Activated CD4-positive, alpha-beta T cell treated with anti-CD3 and anti-CD28 coated beads for 36 hours (primary cell): ENCODE results near the gene LIG1. TPM values are rescaled to one million over a fixed set of nuclear protein-coding genes. Genes with fewer than 3 reads are reported as not detected.
A peak's percentile ranks its signal among the peaks of the same experiment; 100 is the strongest.
"Not testable (repeated sequence)": the region's sequence is repeated elsewhere in the genome, so short reads cannot be mapped to it uniquely, and the experiment has no call there.

Experiments
- ATAC-seq: fragments of 200-7000 bp; cut with Tn5 transposase; one replicate; pipeline ENCODE4 v1.10.0; 2021; ENCODE audit warnings: mild to moderate bottlenecking, moderate library complexity
- CTCF ChIA-PET: fragments of 350-600 bp; sonication (Branson Sonifier 250); formaldehyde crosslinking; loops from one replicate; lab custom pipeline; 2021; ENCODE audit warnings: antibody characterized with exemption; lab: Charles Lee
- POLR2A ChIA-PET: fragments of 350-600 bp; sonication (Branson Sonifier 250); formaldehyde crosslinking; loops from one replicate; lab custom pipeline; 2021; ENCODE audit warnings: antibody characterized with exemption, inconsistent platforms; lab: Charles Lee
- DNase-seq: peaks from one replicate; pipeline ENCODE4 v3.0.0-alpha.2; 2020
- H3K27ac Mint-ChIP-seq: one replicate; pipeline ENCODE4 v1.8.0; 2021; ENCODE audit warnings: mixed read lengths
- H3K27me3 Mint-ChIP-seq: one replicate; pipeline ENCODE4 v1.8.0; 2021; ENCODE audit warnings: mixed read lengths
- H3K36me3 Mint-ChIP-seq: one replicate; pipeline ENCODE4 v1.8.0; 2021; ENCODE audit warnings: low read depth, mixed read lengths
- H3K4me1 Mint-ChIP-seq: one replicate; pipeline ENCODE4 v1.8.0; 2021; ENCODE audit warnings: mixed read lengths
- H3K4me3 Mint-ChIP-seq: one replicate; pipeline ENCODE4 v1.8.0; 2021; ENCODE audit warnings: mild to moderate bottlenecking, moderate library complexity, mixed read lengths
- H3K9me3 Mint-ChIP-seq: one replicate; pipeline ENCODE4 v1.8.0; 2021; ENCODE audit warnings: low read depth, mixed read lengths
- intact Hi-C, 2 experiments: fragments of 100-400 bp; cut with DNase I in 1 of 2; cut with micrococcal nuclease in 1 of 2; formaldehyde crosslinking; loops; one replicate each; pipeline versions ENCODE4 v1.14.2 to v1.15.1; 2022 to 2024; cut with DNase I, micrococcal nuclease
- total RNA-seq, 2 experiments: library from RNA; stranded (reverse); gene quantifications; one replicate each; pipeline ENCODE4 v1.2.3, GENCODE V29; 2021

LIG1 gene
- total RNA-seq, 2 experiments from 2014 or later = 193 to 194 TPM

DNA sequence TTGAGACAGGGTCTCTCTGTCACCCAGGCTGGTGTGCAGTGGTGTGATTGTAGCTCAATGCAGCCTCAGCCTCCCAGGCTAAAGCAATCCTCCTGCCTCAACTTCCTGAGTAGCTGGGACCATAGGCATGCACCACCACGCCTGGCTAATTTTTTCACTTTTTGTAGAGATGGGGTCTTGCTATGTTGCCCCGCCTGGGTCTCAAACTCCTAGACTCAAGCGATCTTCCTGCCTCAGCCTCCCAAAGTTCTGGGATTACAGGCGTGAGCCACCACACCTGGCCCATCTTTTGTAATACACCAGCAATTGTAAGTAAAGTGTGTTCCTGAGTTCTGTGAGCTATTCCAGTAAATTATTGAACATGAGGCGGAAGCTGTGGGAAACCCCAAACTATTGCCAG lies 66.2 kb downstream of the LIG1 start:
- no peak overlapping the region for H3K27ac Mint-ChIP-seq
- H3K4me1 Mint-ChIP-seq = peaks cover 8% of the 10 kb centered on the region
- ChIA-PET POLR2A (no interaction called here), CTCF (interaction anchor here (0.7 to 8.1 kb wide), 4 partner anchors 9 to 190 kb away, joined by 3 to 47 read pairs (median 5); no protein-coding TSS in a partner anchor)
- DNase-seq (no peak), ATAC-seq (no peak)
- H3K9me3 Mint-ChIP-seq = no peaks in the 10 kb centered on the region
- intact Hi-C loops = no loop called here
- H3K36me3 Mint-ChIP-seq = peaks cover 11% of the 10 kb centered on the region
- H3K27me3 Mint-ChIP-seq = no peaks in the 10 kb centered on the region
- no peak overlapping the region for H3K4me3 Mint-ChIP-seq

- peak; percentile 67 for ATAC-seq
- no peaks in the 10 kb centered on the region for H3K27me3 Mint-ChIP-seq
- no peak overlapping the region for H3K4me3 Mint-ChIP-seq
Observed at GRCh38 chr19:48102870-48103751, 67.0 kb downstream of the LIG1 start.

DNA sequence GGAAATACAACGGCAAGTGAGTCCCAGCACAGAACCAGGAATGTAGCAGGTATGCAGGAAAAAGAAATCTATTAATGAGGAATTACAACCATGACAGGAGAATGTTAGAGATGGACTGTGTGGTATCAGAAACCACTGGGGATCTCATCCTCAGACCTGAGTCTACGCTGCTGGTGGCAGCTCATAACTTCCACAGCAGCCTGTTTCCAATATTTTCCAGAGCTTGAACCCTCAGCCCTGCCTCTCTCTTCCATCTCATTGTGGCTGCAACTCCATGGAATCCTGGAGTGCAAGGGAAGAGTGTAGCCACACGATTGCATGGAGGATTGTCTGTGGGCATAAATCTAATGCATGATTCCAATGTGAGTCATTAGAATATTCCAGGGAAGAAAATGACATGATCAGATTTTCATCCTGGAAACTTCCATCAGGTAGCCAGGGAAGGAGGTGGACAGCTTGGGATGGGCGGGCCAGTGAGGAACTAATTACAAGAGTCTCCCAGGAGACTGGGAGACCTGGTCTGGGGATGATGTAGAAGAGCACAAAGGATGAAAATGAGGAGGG lies 74.5 kb downstream of the LIG1 start:
- H3K4me3 Mint-ChIP-seq = no peak overlapping the region
- no peak for DNase-seq
- peaks cover 11% of the 10 kb centered on the region for H3K9me3 Mint-ChIP-seq
- H3K27me3 Mint-ChIP-seq = no peaks in the 10 kb centered on the region
- peaks cover 14% of the 10 kb centered on the region for H3K4me1 Mint-ChIP-seq
- H3K27ac Mint-ChIP-seq = no peak overlapping the region
- ChIA-PET CTCF (interaction anchor here (0.7 kb wide), 1 partner anchor 132 kb away, joined by 3 read pairs; no protein-coding TSS in a partner anchor), POLR2A (no interaction called here)
- H3K36me3 Mint-ChIP-seq = peaks cover 47% of the 10 kb centered on the region
- no peak for ATAC-seq
- intact Hi-C loops = no loop called here

More at GRCh38 chr19:48102870-48103751, 67.0 kb downstream of the LIG1 start:
- ChIA-PET POLR2A (no interaction called here), CTCF (interaction anchor here (0.8 to 8.1 kb wide), 6 partner anchors 8 to 141 kb away, joined by 3 to 47 read pairs (median 9); partner anchors contain the start of gene PLA2G4C)
- intact Hi-C loops = no loop called here
- Mint-ChIP-seq H3K27ac (no peak overlapping the region), H3K9me3 (no peaks in the 10 kb centered on the region), H3K36me3 (peaks cover 11% of the 10 kb centered on the region), H3K4me1 (peaks cover 8% of the 10 kb centered on the region)
- DNase-seq = peak; percentile 60

DNA sequence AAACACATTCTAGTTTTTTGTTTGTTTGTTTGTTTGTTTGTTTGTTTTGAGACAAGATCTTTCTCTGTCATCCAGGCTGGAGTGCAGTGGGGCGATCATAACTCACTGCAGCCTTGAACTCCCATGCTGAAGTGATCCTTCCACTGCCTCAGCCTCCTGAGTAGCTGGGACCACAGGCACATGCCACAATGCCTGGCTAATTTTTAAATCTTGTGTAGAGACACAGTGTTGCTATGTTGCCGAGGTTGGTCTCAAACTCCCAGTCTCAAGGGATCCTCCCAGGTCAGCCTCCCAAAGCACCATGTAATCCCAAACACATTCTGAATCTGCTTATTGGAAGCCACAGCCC lies 75.3 kb downstream of the LIG1 start:
- H3K4me3 Mint-ChIP-seq = no peak overlapping the region
- ChIA-PET CTCF (interaction anchor here (0.7 to 1.2 kb wide), 3 partner anchors 9 to 376 kb away, joined by 3 to 7 read pairs (median 4); no protein-coding TSS in a partner anchor), POLR2A (no interaction called here)
- no peak for DNase-seq
- peaks cover 47% of the 10 kb centered on the region for H3K36me3 Mint-ChIP-seq
- H3K9me3 Mint-ChIP-seq = peaks cover 11% of the 10 kb centered on the region
- no peak for ATAC-seq
- peaks cover 2% of the 10 kb centered on the region for H3K27me3 Mint-ChIP-seq
- intact Hi-C loops = no loop called here
- H3K4me1 Mint-ChIP-seq = peaks cover 14% of the 10 kb centered on the region
- no peak overlapping the region for H3K27ac Mint-ChIP-seq

- CTCF ChIA-PET = interaction anchor here (0.8 to 1.2 kb wide), 2 partner anchors 10 to 377 kb away, joined by 4 to 7 read pairs; no protein-coding TSS in a partner anchor
- POLR2A ChIA-PET = no interaction called here
- intact Hi-C loops = no loop called here
- Mint-ChIP-seq H3K27me3 (peaks cover 2% of the 10 kb centered on the region), H3K27ac (peak overlapping the region; percentile 21), H3K4me1 (peaks cover 14% of the 10 kb centered on the region), H3K9me3 (peaks cover 11% of the 10 kb centered on the region), H3K36me3 (peaks cover 44% of the 10 kb centered on the region), H3K4me3 (no peak overlapping the region)
- ATAC-seq = peak; percentile 80
- DNase-seq = no peak
Observed at GRCh38 chr19:48094129-48094854, 75.9 kb downstream of the LIG1 start.

DNA sequence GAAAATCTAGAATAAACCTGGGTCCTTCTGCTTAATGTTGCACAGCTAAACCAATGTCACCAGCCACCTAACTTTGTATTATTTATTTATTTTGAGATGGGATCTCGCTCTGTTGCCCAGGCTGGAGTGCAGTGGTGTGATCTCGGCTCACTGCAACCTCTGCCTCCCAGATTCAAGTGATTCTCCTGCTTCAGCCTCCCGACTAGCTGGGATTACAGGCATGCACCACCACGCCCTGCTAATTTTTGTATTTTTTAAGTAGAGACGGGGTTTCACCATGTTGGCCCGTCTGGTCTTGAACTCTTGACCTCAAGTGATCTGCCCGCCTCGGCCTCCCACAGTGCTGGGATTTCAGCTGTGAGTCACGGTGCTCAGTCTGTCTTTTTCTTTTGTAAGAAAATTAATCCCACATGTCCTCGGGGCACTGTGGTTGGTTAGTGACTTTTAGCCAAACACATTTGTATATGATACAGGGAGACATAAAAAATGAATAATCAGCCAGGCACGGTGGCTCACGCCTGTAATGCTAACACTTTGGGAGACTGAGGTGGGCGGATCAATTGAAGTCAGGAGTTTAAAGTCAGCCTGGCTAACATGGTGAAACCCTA lies 78.9 kb downstream of the LIG1 start:
- H3K9me3 Mint-ChIP-seq = peaks cover 11% of the 10 kb centered on the region
- peaks cover 32% of the 10 kb centered on the region for H3K36me3 Mint-ChIP-seq
- ATAC-seq, DNase-seq, intact Hi-C loops, H3K4me3 Mint-ChIP-seq, H3K27me3 Mint-ChIP-seq, POLR2A ChIA-PET, H3K27ac Mint-ChIP-seq, CTCF ChIA-PET: not testable (repeated sequence)
- peaks cover 14% of the 10 kb centered on the region for H3K4me1 Mint-ChIP-seq

GRCh38 chr19:48090281-48090802 lies 79.8 kb downstream of the LIG1 start:
- H3K9me3 Mint-ChIP-seq = peaks cover 11% of the 10 kb centered on the region
- H3K27me3 Mint-ChIP-seq = peaks cover 5% of the 10 kb centered on the region
- DNase-seq (no peak), ATAC-seq (no peak)
- H3K36me3 Mint-ChIP-seq = peaks cover 27% of the 10 kb centered on the region
- CTCF ChIA-PET = no interaction called here
- no peak overlapping the region for H3K4me3 Mint-ChIP-seq
- POLR2A ChIA-PET = no interaction called here
- intact Hi-C loops = no loop called here
- peaks cover 14% of the 10 kb centered on the region for H3K4me1 Mint-ChIP-seq
- H3K27ac Mint-ChIP-seq = no peak overlapping the region

DNA sequence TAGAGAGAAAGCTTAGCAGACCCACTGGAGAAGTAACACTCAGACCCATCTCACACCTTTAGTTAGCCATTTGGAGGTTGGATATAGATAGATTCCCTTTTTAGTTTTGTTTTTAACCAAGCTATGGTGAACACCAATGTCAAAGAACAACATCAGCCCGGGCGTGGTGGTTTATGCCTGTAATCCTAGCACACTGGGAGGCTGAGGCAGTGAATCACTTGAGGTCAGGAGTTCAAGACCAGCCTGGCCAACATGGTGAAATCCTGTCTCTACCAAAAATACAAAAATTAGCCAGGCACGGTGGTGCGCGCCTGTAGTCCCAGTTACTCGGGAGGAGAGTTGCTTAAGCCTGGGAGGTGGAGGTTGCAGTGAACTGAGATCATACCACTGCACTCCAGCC lies 81.2 kb downstream of the LIG1 start:
- ATAC-seq, H3K4me3 Mint-ChIP-seq, H3K27me3 Mint-ChIP-seq, DNase-seq, H3K4me1 Mint-ChIP-seq, H3K9me3 Mint-ChIP-seq, H3K27ac Mint-ChIP-seq, POLR2A ChIA-PET, intact Hi-C loops, CTCF ChIA-PET: not testable (repeated sequence)
- peaks cover 13% of the 10 kb centered on the region for H3K36me3 Mint-ChIP-seq

GRCh38 chr19:48085904-48086864 lies 84.0 kb downstream of the LIG1 start:
- Mint-ChIP-seq H3K36me3 (no peaks in the 10 kb centered on the region), H3K4me3 (no peak overlapping the region), H3K27ac (no peak overlapping the region), H3K9me3 (no peaks in the 10 kb centered on the region), H3K27me3 (peaks cover 5% of the 10 kb centered on the region), H3K4me1 (no peaks in the 10 kb centered on the region)
- ChIA-PET POLR2A (no interaction called here), CTCF (interaction anchor here (1.5 to 2.4 kb wide), 2 partner anchors 8 to 122 kb away, joined by 3 to 7 read pairs; no protein-coding TSS in a partner anchor)
- intact Hi-C loops = no loop called here
- ATAC-seq (no peak), DNase-seq (peak; percentile 26)

DNA sequence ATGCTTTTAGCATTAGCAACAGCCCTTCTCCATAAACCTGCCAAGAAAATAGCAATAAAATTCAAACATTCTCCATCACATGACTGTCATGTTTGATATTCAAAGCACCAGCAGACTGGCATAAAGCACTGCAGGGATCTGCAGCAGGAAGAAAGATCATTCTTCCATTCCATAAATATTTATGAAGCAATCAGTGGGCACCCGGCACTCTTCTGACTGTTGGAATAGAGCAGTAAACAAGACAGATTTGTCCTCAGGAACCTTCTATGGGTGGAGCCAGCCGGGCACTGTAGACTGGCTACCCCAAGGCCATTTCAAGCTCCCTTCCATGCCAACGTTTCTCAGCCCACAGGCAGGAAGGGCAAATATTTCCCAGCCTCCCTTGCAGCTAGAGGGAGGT lies 85.1 kb downstream of the LIG1 start:
- DNase-seq (no peak), ATAC-seq (no peak)
- ChIA-PET CTCF (interaction anchor here (1.3 kb wide), 1 partner anchor 122 kb away, joined by 4 read pairs; no protein-coding TSS in a partner anchor), POLR2A (no interaction called here)
- Mint-ChIP-seq H3K36me3 (no peaks in the 10 kb centered on the region), H3K27me3 (peaks cover 2% of the 10 kb centered on the region), H3K4me1 (no peaks in the 10 kb centered on the region), H3K4me3 (no peak overlapping the region), H3K27ac (no peak overlapping the region), H3K9me3 (no peaks in the 10 kb centered on the region)
- intact Hi-C loops = no loop called here
